HG03045 (cell line): ENCODE results near the gene ACAD8.
"Not testable (repeated sequence)": the region's sequence is repeated elsewhere in the genome, so short reads cannot be mapped to it uniquely, and the experiment has no call there.

Experiments used
- ATAC-seq: cut with Tn5 transposase; IDR thresholded peaks from one replicate; pipeline ENCODE4 v1.9.1; 2021; ENCODE audit warnings: mild to moderate bottlenecking, moderate library complexity; ENCODE audit not compliant: unreplicated experiment

Gene ACAD8

GRCh38 chr11:134266440-134266839 is 13.1 kb downstream of the ACAD8 start:
- ATAC-seq = no peak

GRCh38 chr11:134266841-134267251 is 13.5 kb downstream of the ACAD8 start:
- no peak for ATAC-seq

GRCh38 chr11:134267461-134267860 is 14.1 kb downstream of the ACAD8 start:
- ATAC-seq = no peak

- ATAC-seq = no peak
These were observed 14.6 kb downstream of the ACAD8 start for GRCh38 chr11:134267966-134268365.

GRCh38 chr11:134270250-134270714 is 16.9 kb downstream of the ACAD8 start:
- no peak for ATAC-seq

- ATAC-seq = no peak
These were observed 18.6 kb downstream of the ACAD8 start for GRCh38 chr11:134271978-134272377.

- ATAC-seq = no peak
These were observed 19.3 kb downstream of the ACAD8 start for GRCh38 chr11:134272381-134273316.

GRCh38 chr11:134273317-134273712 is 19.9 kb downstream of the ACAD8 start:
- no peak for ATAC-seq

- no peak for ATAC-seq
These were observed 21.8 kb downstream of the ACAD8 start for GRCh38 chr11:134275188-134275533.

- ATAC-seq = peak; percentile 63
These were observed 22.4 kb downstream of the ACAD8 start, which contains the start of gene GLB1L3 for GRCh38 chr11:134275534-134276395. TSS of gene GLB1L3 (plus strand) at chr11:134276379. CDS start at chr11:134276741, 362 bp downstream.

GRCh38 chr11:134276396-134277182 is 23.2 kb downstream of the ACAD8 start:
- peak; percentile 23 for ATAC-seq

- ATAC-seq = no peak
These were observed 24.0 kb downstream of the ACAD8 start for GRCh38 chr11:134277183-134278001.

- no peak for ATAC-seq
These were observed 25.0 kb downstream of the ACAD8 start for GRCh38 chr11:134278356-134278755.

GRCh38 chr11:134281635-134282034 is 28.3 kb downstream of the ACAD8 start:
- ATAC-seq = not testable (repeated sequence)

GRCh38 chr11:134282121-134283045 is 29.0 kb downstream of the ACAD8 start:
- no peak for ATAC-seq

GRCh38 chr11:134283461-134284230 is 30.3 kb downstream of the ACAD8 start:
- no peak for ATAC-seq

- not testable (repeated sequence) for ATAC-seq
These were observed 31.0 kb downstream of the ACAD8 start for GRCh38 chr11:134284349-134284748.

- ATAC-seq = no peak
These were observed 34.2 kb downstream of the ACAD8 start for GRCh38 chr11:134287561-134287960.
